GM12874 (cell line): ENCODE measurements around the gene CALML5.

ENCODE experiments used
- CTCF ChIP-seq: IDR thresholded peaks from 2 replicates; pipeline ENCODE4 v1.5.1; 2011; ENCODE audit warnings: low read depth, mild to moderate bottlenecking, control low read depth, low read length, moderate library complexity; ENCODE audit not compliant: insufficient read depth

CALML5 gene

DNA sequence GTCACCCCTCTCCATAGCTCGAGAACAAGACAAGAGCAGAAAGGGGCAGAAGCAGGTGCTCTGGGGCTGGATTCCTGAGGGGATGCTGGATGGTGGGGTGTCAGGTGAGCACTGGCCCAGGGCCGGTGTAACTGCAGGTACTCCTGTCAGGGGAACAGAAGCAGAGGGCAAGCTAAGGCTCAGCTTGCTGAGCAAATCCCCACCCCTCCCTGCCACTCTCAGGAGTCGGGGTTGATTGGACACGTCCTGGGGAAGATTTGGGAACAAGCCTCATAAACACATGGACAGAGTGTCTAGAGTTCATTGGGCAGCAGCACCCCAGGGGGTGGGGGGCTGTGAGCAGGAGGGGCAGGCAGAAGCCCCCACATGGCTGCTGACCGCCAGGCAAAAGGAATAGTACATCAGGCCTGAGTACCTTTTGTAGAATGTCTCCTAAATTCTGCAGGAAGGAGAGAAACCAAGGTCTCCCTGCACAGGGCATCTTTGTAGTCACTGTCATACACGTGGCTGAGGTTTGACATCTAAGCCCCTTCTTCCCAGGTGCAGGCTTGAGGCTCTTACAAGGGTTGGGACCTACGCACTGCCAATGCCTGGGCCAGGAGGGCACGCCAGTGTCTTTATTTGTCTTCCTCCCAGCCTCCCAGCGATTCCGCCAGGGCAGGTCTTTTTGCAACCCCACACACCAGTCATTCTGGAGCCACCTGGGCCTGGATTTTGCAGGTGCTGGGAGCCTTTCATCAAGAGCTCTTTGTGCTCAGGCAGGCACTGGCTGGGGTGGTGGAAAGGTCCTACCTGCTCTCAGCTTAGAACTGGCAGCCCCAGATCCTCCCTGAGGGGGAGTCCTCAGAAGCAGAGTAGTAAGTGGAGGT is 28.2 kb upstream of the CALML5 start:
- no peak for TF ChIP-seq CTCF

- TF ChIP-seq CTCF, result no peak
Measured at GRCh38 chr10:5526691-5527331, 27.4 kb upstream of the CALML5 start.

DNA sequence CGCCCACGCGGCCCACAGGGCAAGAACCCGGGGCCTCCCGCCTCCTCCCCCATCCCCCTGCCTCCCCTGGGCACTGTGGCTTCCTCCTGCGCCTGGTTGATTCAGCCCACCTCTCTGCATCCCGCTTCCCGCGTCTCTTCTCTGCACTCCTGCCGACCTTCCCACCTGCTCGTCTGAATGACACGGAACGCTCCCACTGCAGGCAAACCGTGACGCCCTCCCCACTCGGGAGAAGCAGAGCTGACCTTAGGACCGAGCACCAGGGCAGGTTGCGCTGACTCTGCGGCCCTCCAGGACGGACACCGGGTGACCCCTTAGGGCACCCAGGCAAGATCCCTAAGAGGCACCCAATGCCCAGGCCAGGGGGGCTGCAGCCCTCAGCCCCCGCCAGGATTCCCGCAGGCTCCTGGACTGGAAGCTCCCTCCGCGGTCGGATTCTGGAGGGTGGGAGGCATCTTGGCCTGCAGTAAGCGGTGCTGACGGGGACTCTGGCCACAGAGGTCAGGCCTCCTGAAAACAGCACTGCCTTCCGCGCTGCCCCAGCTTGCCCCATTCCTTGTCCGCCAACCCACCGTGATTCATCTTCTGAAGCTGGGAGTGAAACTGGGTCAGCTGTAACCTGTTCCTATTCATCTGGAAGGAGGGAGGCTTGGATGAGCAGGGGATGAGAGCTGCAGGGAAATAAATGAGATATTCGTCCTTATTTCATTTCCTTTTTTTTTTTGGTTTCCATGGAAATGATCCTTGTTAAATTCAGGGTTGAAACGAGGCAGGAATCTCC is 26.4 kb upstream of the CALML5 start:
- TF ChIP-seq CTCF, result no peak

- TF ChIP-seq CTCF, result no peak
Measured at GRCh38 chr10:5524641-5525560, 25.5 kb upstream of the CALML5 start, which contains the start of gene CALML3. CALML3 (plus strand) TSS chr10:5524961; CDS start chr10:5525086, 125 bp downstream.

- no peak for TF ChIP-seq CTCF
Measured at GRCh38 chr10:5523796-5524574, 24.6 kb upstream of the CALML5 start.

GRCh38 chr10:5522913-5523560 is 23.7 kb upstream of the CALML5 start:
- no peak for TF ChIP-seq CTCF
